Measurements from ENCODE around the gene DNAI1.

DNAI1 gene

GRCh38 chr9:34544035-34544434, 85.4 kb downstream of the DNAI1 start:
- no peak for DNase-seq (ENCODE audit: low read depth in 1 of 2, low spot score in 1 of 2)
- H3K27me3 ChIP-seq (ENCODE audit: insufficient read depth, poor library complexity, severe bottlenecking): peaks cover 6% of the 10 kb centered on the region
- TF ChIP-seq SPI1 (IDR thresholded peaks at IDR 0.05; ENCODE audit: borderline replicate concordance, low read depth) (no peak), CTCF (IDR thresholded peaks at IDR 0.05; ENCODE audit: insufficient read depth, low read length) (no peak), REST (IDR thresholded peaks at IDR 0.05; ENCODE audit: insufficient replicate concordance, low read depth) (no peak), GABPA (IDR thresholded peaks at IDR 0.05; ENCODE audit: low read depth) (no peak), POLR2AphosphoS5 (IDR thresholded peaks at IDR 0.05; ENCODE audit: low read depth) (no peak)
- H3K27ac ChIP-seq (replicated peaks): no peak overlapping the region
- H3K4me3 ChIP-seq (replicated peaks; ENCODE audit: insufficient read depth, low read length): no peak overlapping the region

- Histone ChIP-seq H3K27me3 (ENCODE audit: insufficient read depth, poor library complexity, severe bottlenecking) (peaks cover 6% of the 10 kb centered on the region), H3K27ac (replicated peaks) (no peak overlapping the region), H3K4me3 (replicated peaks; ENCODE audit: insufficient read depth, low read length) (no peak overlapping the region)
- no peak for DNase-seq (ENCODE audit: low read depth in 1 of 2, low spot score in 1 of 2)
- TF ChIP-seq CTCF (IDR thresholded peaks at IDR 0.05; ENCODE audit: insufficient read depth, low read length) (no peak), POLR2AphosphoS5 (IDR thresholded peaks at IDR 0.05; ENCODE audit: low read depth) (no peak), GABPA (IDR thresholded peaks at IDR 0.05; ENCODE audit: low read depth) (no peak), REST (IDR thresholded peaks at IDR 0.05; ENCODE audit: insufficient replicate concordance, low read depth) (no peak), SPI1 (IDR thresholded peaks at IDR 0.05; ENCODE audit: borderline replicate concordance, low read depth) (no peak)
These were observed 86.9 kb downstream of the DNAI1 start for GRCh38 chr9:34545497-34545896.

- H3K27me3 ChIP-seq (ENCODE audit: insufficient read depth, poor library complexity, severe bottlenecking): peaks cover 6% of the 10 kb centered on the region
- H3K27ac ChIP-seq (replicated peaks): no peak overlapping the region
- TF ChIP-seq SPI1 (IDR thresholded peaks at IDR 0.05; ENCODE audit: borderline replicate concordance, low read depth): no peak
- TF ChIP-seq POLR2AphosphoS5 (IDR thresholded peaks at IDR 0.05; ENCODE audit: low read depth): no peak
- TF ChIP-seq CTCF (IDR thresholded peaks at IDR 0.05; ENCODE audit: insufficient read depth, low read length): no peak
- TF ChIP-seq GABPA (IDR thresholded peaks at IDR 0.05; ENCODE audit: low read depth): no peak
- no peak for TF ChIP-seq REST (IDR thresholded peaks at IDR 0.05; ENCODE audit: insufficient replicate concordance, low read depth)
- DNase-seq (ENCODE audit: low read depth in 1 of 2, low spot score in 1 of 2): no peak
- H3K4me3 ChIP-seq (replicated peaks; ENCODE audit: insufficient read depth, low read length): no peak overlapping the region
These were observed 87.7 kb downstream of the DNAI1 start for GRCh38 chr9:34546102-34546833.
